IPS-18c (cell line): Measurements from ENCODE around the gene NNMT.

Experiments
- H3K4me3 ChIP-seq: 2 replicates; pipeline ENCODE4 v1.7.0; 2013; ENCODE audit warnings: low read depth, mild to moderate bottlenecking, low read length, moderate library complexity; ENCODE audit not compliant: insufficient read depth
- H3K9me3 ChIP-seq: one replicate; pipeline ENCODE4 v1.6.1; 2013; ENCODE audit warnings: mild to moderate bottlenecking, low read length, moderate library complexity; ENCODE audit not compliant: control insufficient read depth, insufficient read depth

Gene NNMT

DNA sequence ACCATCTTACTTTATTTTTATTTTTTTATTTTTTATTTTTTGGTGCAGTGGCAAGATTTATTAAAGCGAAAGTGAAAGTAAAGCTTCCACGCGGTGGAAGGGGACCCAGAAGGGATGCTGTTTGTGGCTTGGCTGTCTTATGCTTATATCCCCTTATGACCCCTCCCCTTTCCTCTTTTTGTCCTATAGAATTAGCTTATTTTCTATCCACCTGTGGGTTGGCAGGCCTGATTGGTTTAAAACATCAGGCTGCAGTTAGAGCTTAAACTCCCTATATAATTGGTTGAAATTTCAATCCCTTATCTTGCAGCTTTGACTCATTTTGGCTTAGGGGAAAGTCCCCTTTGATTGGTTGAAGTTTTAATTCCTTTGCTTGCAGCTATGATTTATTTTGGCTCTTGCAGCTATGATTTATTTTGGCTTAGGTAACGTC lies 50.5 kb downstream of the NNMT start:
- H3K9me3 ChIP-seq = peaks cover 4% of the 10 kb centered on the region
- H3K4me3 ChIP-seq = no peak overlapping the region

DNA sequence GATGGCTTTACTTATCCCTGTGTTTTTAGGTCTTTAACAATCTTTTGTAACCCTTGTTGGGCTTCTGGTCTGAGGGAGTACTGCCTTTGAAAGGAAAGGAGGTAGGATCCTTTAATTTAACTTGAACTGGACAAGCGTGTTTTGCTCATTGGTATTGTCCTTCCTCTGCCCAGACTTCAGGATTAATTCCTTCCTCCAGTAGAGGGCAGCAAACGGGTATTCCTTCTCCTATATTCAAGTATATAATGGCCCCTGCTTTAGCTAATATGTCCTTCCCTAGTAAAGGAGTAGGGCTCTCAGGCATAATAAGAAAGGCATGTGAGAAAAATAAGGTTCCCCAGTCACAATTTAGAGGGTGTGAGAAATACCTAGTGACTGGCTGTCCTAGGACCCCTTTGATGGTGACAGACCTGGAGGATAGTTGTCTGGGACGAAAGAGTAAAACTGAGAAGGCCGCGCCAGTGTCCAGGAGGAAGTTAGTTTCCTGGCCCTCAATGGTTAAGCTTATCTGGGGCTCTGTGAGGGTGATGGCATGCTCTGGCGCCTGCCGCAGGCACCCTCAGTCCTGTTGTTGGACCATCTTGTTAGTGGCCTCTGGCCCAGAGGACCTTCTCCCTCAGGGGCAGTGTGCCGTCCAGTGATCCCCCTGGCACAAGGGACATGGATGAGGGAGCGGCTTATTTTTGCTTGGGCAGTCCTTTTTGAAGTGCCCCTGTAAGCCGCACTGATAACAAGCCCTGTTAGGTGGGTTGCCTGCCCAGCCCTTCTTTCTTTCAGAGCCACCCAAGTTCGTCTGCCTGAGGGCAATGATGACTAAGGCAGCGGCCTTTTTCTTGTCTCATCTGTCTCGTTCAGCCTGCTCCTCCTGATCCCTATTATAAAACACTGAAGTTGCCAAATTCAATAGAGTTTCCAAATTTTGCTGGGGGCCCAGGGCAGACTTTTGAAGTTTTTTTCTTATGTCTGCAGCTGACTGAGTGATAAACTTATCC lies 52.3 kb downstream of the NNMT start:
- H3K4me3 ChIP-seq = no peak overlapping the region
- peaks cover 4% of the 10 kb centered on the region for H3K9me3 ChIP-seq

DNA sequence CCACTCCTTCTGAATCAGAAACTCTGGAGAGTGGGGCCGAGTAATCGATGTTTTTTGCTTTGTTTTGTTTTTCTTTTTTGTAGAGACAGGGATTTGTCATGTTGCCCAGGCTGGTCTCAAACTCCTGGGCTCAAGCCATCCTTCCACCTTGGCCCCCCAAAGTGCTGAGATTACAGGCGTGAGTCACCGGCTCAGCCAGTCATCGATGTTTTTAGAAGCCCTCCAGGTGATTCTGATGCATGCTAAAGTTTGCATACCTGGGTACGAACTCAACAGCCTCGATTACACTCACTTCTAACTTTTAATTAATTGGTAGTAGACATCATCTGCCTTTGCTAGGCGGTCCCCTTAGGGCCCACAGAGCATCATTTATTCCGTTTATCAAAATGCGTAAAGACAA lies 53.8 kb downstream of the NNMT start:
- peaks cover 4% of the 10 kb centered on the region for H3K9me3 ChIP-seq
- H3K4me3 ChIP-seq = no peak overlapping the region

DNA sequence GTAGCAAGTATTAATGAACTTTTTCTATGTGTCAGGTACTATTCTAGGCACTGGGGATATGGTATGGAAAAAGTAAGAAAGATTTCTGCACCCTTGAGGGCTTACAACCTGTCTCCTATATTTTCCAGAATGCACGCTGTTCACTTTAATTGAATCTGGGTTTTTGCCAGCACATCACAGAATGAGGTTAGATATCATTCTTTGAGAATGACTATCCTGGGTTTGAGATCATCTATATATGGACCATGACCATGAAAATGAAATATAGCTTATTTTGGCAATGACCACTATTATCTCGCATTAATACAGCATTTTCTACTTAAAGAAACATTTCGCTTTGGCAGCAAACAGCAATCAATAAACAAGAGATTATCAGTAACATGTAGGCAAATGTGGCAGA lies 57.2 kb downstream of the NNMT start:
- Histone ChIP-seq H3K9me3 (no peaks in the 10 kb centered on the region), H3K4me3 (no peak overlapping the region)

DNA sequence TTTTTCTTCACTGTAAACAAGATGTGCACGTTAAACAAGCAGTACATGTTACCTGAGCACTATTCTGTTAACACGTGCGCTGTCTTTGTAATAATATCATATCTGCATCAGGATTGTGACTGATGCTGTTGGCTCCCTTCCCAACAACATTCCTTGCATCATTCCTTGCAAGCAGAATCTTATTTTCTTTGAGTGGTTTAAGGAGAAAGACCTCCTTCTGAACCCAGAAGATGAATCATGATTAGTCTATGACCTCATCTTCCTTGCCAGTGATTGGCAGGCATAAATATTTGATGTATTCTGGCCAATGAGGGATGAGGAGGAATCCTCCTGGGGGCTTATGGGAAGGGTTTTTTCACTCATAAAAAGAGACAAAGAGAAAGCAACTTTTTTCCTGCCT lies 57.9 kb downstream of the NNMT start:
- Histone ChIP-seq H3K4me3 (no peak overlapping the region), H3K9me3 (no peaks in the 10 kb centered on the region)

DNA sequence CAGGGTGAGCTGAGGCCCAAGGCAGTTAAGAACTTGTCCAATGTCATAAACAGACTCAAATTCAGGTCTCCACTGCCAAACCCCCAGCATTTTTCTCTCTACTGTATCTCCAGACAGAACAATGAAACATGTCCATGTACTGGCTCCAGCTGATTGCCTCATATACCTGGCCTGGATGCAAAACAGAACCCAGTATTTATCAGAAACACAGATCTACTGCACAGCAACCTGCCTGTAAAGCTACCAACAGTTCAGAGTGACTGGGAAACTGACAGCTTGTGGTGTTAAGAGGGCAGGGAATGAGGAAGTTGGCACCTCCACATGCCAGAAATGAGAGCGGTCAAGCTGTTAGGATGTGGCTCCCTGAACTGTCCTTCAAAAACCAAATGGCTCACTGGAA lies 62.5 kb downstream of the NNMT start:
- Histone ChIP-seq H3K4me3 (no peak overlapping the region), H3K9me3 (no peaks in the 10 kb centered on the region)

DNA sequence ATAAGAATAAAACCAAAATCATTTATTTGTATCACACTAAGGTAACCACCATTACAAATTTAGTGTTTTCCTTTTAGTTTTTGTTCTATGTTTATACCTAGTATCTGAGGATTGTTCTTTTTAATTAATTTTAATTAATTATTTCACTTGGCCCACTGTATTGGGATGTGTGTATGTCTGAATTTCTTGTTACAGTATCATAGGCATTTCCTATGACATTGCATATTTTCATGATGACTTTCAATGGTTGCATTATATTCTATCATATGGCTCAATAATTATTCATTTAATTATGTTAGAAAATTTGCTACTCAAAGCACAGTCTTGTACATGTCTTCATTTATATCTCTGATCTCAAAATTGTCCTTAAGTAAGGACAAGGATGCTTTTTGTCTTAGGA lies 63.1 kb downstream of the NNMT start:
- H3K4me3 ChIP-seq = no peak overlapping the region
- no peaks in the 10 kb centered on the region for H3K9me3 ChIP-seq

DNA sequence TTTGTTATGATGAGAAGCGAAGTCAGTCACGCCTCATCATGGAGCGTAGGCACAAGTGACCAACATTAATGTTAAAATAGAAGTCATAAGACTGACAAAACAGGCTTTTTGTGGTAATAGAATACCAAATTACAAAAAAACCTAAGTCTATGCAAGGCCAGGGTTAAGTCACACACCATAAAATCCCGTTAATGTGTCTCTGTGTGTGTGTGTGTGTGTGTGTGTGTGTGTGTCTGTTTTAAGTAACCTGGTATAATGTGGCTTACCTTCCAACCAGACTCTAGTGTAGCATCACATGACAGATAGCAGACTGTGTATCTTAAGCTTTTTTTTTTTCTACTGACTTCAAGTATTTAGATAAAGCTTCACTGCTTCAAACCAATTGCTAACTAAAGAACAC lies 66.1 kb downstream of the NNMT start:
- no peak overlapping the region for H3K4me3 ChIP-seq
- no peaks in the 10 kb centered on the region for H3K9me3 ChIP-seq

DNA sequence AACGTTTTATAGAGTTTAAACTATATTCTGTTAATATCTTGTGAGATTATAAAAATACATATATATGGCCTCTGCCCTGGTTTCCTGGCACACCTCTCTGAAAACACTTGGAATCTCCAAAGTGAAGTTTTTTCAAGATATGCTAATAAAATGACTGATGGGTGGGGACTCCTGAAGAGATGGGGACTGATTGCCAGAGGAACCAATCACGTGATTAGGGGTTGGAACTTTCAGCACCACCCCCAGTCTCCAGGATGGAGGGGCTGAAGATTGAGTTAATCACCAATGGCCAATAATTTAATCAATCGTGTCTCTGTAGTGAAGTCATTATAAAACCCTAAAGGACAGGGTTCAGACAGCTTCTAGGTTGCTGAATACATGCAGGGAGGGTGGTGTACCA lies 66.8 kb downstream of the NNMT start:
- no peaks in the 10 kb centered on the region for H3K9me3 ChIP-seq

More for the DNA sequence above, 66.8 kb downstream of the NNMT start:
- no peak overlapping the region for H3K4me3 ChIP-seq
